Trophoblast cell (in vitro differentiated cells and primary cell): Measurements from ENCODE around the gene MAEL.
"Not testable (repeated sequence)": the region's sequence is repeated elsewhere in the genome, so short reads cannot be mapped to it uniquely, and the experiment has no call there.

Experiments
- DNase-seq, 2 donors: peaks; one replicate each; pipeline ENCODE4 v3.0.0-alpha.2; 2016
- H2AFZ ChIP-seq: 2 replicates; pipeline ENCODE4 v1.6.1; 2013; ENCODE audit warnings: low read length, moderate library complexity, mild to moderate bottlenecking; ENCODE audit not compliant: insufficient read depth, poor library complexity
- H2AK5ac ChIP-seq: 2 replicates; pipeline ENCODE4 v1.6.1; 2013; ENCODE audit warnings: mild to moderate bottlenecking, low read length
- H2BK120ac ChIP-seq: 2 replicates; pipeline ENCODE4 v1.6.1; 2013; ENCODE audit warnings: low read length, mild to moderate bottlenecking, moderate library complexity; ENCODE audit not compliant: insufficient read depth, poor library complexity
- H2BK12ac ChIP-seq: 2 replicates; pipeline ENCODE4 v1.6.1; 2013; ENCODE audit warnings: mild to moderate bottlenecking, low read length, moderate library complexity
- H2BK5ac ChIP-seq: 2 replicates; pipeline ENCODE4 v1.6.1; 2013; ENCODE audit warnings: low read length, low read depth, moderate library complexity, mild to moderate bottlenecking; ENCODE audit not compliant: poor library complexity
- H3K14ac ChIP-seq: 2 replicates; pipeline ENCODE4 v1.6.1; 2013; ENCODE audit warnings: mild to moderate bottlenecking, low read length
- H3K18ac ChIP-seq: 2 replicates; pipeline ENCODE4 v1.6.1; 2013; ENCODE audit warnings: mild to moderate bottlenecking, low read length
- H3K23ac ChIP-seq: 2 replicates; pipeline ENCODE4 v1.6.1; 2013; ENCODE audit warnings: low read length
- H3K27ac ChIP-seq: 2 replicates; pipeline ENCODE4 v1.5.1; 2013; ENCODE audit warnings: low read depth, mild to moderate bottlenecking, inconsistent platforms, low read length, moderate library complexity
- H3K27me3 ChIP-seq: 2 replicates; pipeline ENCODE4 v1.6.1; 2013; ENCODE audit warnings: inconsistent platforms, mild to moderate bottlenecking, low read length, moderate library complexity; ENCODE audit not compliant: insufficient read depth
- H3K36me3 ChIP-seq, 2 experiments: 1 replicate in 1 of 2; 2 replicates in 1 of 2; pipeline ENCODE4 v1.6.1; 2013; ENCODE audit warnings: low read length in 2 of 2, mild to moderate bottlenecking in 2 of 2, moderate library complexity in 1 of 2; ENCODE audit not compliant: insufficient read depth in 2 of 2, control insufficient read depth in 1 of 2
- H3K4ac ChIP-seq: 2 replicates; pipeline ENCODE4 v1.6.1; 2013; ENCODE audit warnings: low read depth, mild to moderate bottlenecking, low read length, moderate library complexity
- H3K4me1 ChIP-seq, 2 experiments: 1 replicate in 1 of 2; 2 replicates in 1 of 2; pipeline ENCODE4 v1.6.1; 2013; ENCODE audit warnings: low read length in 2 of 2, mild to moderate bottlenecking in 2 of 2, moderate library complexity in 1 of 2; ENCODE audit not compliant: insufficient read depth in 2 of 2, control insufficient read depth in 1 of 2
- H3K4me2 ChIP-seq: 2 replicates; pipeline ENCODE4 v1.6.1; 2013; ENCODE audit warnings: inconsistent platforms, mild to moderate bottlenecking, low read length, moderate library complexity
- H3K4me3 ChIP-seq: 2 replicates; pipeline ENCODE4 v1.5.1; 2013; ENCODE audit warnings: mild to moderate bottlenecking, low read depth, low read length, inconsistent platforms
- H3K79me1 ChIP-seq: one replicate; pipeline ENCODE4 v1.6.1; 2013; ENCODE audit warnings: low read length
- H3K79me2 ChIP-seq: 2 replicates; pipeline ENCODE4 v1.6.1; 2013; ENCODE audit warnings: low read length, mild to moderate bottlenecking; ENCODE audit not compliant: control insufficient read depth, insufficient read depth, poor library complexity
- H3K9ac ChIP-seq: 2 replicates; pipeline ENCODE4 v1.6.1; 2013; ENCODE audit warnings: mild to moderate bottlenecking, low read length
- H3K9me3 ChIP-seq: 2 replicates; pipeline ENCODE4 v1.6.1; 2013; ENCODE audit warnings: low read depth, mild to moderate bottlenecking, control low read depth, inconsistent platforms, low read length; ENCODE audit not compliant: insufficient read depth
- H4K12ac ChIP-seq: 2 replicates; pipeline ENCODE4 v1.6.1; 2013; ENCODE audit warnings: low read depth, mild to moderate bottlenecking, low read length, moderate library complexity
- H4K8ac ChIP-seq: 2 replicates; pipeline ENCODE4 v1.6.1; 2013; ENCODE audit warnings: low read depth, mild to moderate bottlenecking, low read length, moderate library complexity
- H4K91ac ChIP-seq: one replicate; pipeline ENCODE4 v1.6.1; 2013; ENCODE audit warnings: low read depth, mild to moderate bottlenecking, low read length, moderate library complexity
- WGBS: extraction: QIAGEN DNeasy Blood & Tissue Kit; methylation state at CpG from one replicate; pipeline ENCODE4 v1.1.7; 2013; ENCODE audit warnings: missing lambda C conversion rate; ENCODE audit not compliant: insufficient read length, insufficient coverage; ENCODE audit errors: extremely low coverage; 5-methylcytosine and 5-hydroxymethylcytosine counted together

MAEL gene

DNA sequence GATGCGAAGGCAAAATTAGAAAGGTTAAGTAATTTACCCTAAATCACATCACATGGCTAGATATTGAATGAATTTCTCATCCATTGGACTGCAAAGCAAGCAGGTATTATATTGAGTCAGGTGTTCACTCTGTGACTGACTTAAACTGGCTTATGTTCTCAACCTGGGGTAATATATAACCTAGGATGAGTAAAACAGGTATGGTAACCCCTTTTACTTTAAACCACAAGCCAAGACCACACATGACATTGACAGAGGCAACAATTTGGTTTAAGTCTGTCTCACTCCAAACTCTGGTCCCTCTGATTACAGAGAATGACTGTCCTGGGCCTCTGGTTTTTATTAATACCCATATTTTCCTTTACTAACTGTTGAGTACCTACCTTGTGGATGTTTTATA is 33.3 kb downstream of the MAEL start:
- Histone ChIP-seq H4K8ac (no peak overlapping the region), H2AK5ac (no peak overlapping the region), H3K23ac (no peak overlapping the region), H3K27me3 (no peaks in the 10 kb centered on the region), H2AFZ (no peak overlapping the region), H3K4me3 (no peak overlapping the region), H3K36me3 (no peaks in the 10 kb centered on the region), H3K9ac (no peak overlapping the region), H2BK12ac (no peak overlapping the region), H4K91ac (no peak overlapping the region), H2BK5ac (no peak overlapping the region), H3K79me2 (no peaks in the 10 kb centered on the region), H3K79me1 (no peaks in the 10 kb centered on the region), H3K14ac (no peak overlapping the region), H3K9me3 (no peaks in the 10 kb centered on the region), H2BK120ac (no peak overlapping the region), H4K12ac (no peak overlapping the region), H3K18ac (no peak overlapping the region), H3K4ac (no peak overlapping the region), H3K27ac (no peak overlapping the region), H3K4me2 (no peak overlapping the region), H3K4me1 (no peaks in the 10 kb centered on the region)
- WGBS, result no CpG with 5 or more reads among the region's 1 CpG
- DNase-seq, result no peak

DNA sequence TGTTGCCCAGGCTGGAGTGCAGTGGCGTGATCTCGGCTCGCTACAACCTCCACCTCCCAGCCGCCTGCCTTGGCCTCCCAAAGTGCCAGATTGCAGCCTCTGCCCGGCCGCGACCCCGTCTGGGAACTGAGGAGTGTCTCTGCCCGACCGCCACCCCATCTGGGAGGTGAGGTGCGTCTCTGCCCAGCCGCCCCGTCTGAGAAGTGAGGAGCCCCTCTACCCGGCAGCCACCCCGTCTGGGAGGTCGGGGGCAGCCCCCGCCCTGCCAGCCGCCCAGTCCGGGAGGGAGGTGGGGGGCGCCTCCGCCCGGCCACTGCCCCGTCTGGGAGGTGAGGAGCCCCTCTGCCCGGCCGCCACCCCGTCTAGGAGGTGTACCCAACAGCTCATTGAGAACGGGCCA is 40.5 kb downstream of the MAEL start:
- not testable (repeated sequence) for H3K4me1 ChIP-seq

DNA sequence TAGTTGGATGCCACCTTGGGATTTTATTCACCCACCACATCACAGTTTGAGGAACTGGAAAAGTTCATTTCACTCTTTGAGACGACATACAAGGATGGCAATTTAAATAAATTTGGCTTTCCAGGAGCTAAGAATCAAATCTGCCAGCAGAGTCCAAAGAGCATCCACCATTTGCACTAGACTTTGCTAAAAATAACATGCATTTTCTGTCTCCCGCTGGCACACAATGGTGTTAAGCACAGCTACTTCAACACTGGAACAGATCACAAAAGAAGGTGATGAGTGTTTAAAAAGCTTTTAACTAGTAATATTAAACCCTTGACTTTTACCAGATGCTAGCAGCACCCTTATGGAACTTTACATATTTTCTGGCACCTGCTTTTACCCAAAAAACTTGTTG is 44.6 kb downstream of the MAEL start:
- Histone ChIP-seq H3K79me1 (no peaks in the 10 kb centered on the region), H3K18ac (no peak overlapping the region), H4K91ac (no peak overlapping the region), H4K8ac (no peak overlapping the region), H3K4me2 (no peak overlapping the region), H2BK12ac (no peak overlapping the region), H3K4ac (no peak overlapping the region), H3K9ac (no peak overlapping the region), H2AFZ (no peak overlapping the region), H3K23ac (no peak overlapping the region), H3K27me3 (no peaks in the 10 kb centered on the region), H2BK5ac (no peak overlapping the region), H3K27ac (no peak overlapping the region), H3K79me2 (no peaks in the 10 kb centered on the region), H3K4me3 (no peak overlapping the region), H4K12ac (no peak overlapping the region), H2AK5ac (no peak overlapping the region), H3K4me1 (no peaks in the 10 kb centered on the region), H3K9me3 (peaks cover 2% of the 10 kb centered on the region), H3K14ac (no peak overlapping the region), H3K36me3 (no peaks in the 10 kb centered on the region), H2BK120ac (no peak overlapping the region)
- DNase-seq, result no peak
- WGBS, result no CpG with 5 or more reads among the region's 2 CpGs

More for the DNA sequence above, 40.5 kb downstream of the MAEL start:
- not testable (repeated sequence) for H2BK12ac ChIP-seq, DNase-seq, H2AK5ac ChIP-seq, H4K91ac ChIP-seq, H3K4me2 ChIP-seq, H3K23ac ChIP-seq, H3K27me3 ChIP-seq, H3K4ac ChIP-seq, H3K36me3 ChIP-seq, H2BK5ac ChIP-seq, H2AFZ ChIP-seq, H4K8ac ChIP-seq, H3K27ac ChIP-seq, H3K4me3 ChIP-seq, H3K9ac ChIP-seq, H3K18ac ChIP-seq, H3K14ac ChIP-seq, H2BK120ac ChIP-seq, H3K9me3 ChIP-seq, H4K12ac ChIP-seq, H3K79me1 ChIP-seq, H3K79me2 ChIP-seq
- no CpG with 5 or more reads among the region's 27 CpGs for WGBS

DNA sequence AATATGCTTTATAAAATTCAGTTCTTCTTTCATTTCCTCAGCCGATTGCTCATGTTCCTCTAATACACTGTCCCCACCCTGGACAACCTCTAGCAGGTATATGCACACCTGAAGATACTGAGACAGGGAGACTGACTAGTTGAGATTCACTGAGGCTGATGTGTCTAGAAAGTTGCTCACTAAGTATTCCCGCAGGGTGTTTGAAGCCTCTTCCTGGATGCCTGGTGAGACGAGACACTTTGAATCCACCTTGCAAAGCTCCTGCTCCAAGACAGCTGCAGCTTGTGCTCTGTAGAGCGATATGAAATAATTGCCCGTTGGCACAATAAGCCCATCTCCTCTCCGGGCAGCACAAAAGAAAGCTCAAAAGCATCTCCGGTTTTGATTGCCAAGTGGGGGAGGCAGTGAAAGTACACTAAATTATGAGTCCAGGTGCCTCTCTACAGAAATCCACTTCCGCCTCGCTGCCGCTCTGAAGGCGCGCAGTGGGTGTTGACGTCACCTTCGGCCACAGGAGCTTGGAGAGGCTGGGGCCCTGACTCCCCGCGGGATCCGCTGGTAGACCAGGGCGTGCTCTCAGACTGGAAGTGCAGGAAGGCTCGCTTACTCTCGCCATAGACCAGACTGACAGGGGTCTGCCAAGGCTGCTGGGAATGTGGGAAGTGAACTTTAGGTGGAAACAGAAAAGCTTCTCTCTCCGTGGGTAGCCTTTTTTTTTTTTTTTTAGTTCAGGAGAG is 54.8 kb downstream of the MAEL start:
- Histone ChIP-seq H4K8ac (no peak overlapping the region), H3K9ac (no peak overlapping the region), H3K23ac (no peak overlapping the region), H3K18ac (no peak overlapping the region), H2BK5ac (no peak overlapping the region), H3K79me1 (no peaks in the 10 kb centered on the region), H2AFZ (no peak overlapping the region), H3K4me1 (no peaks in the 10 kb centered on the region), H4K91ac (no peak overlapping the region), H3K9me3 (no peaks in the 10 kb centered on the region), H3K27ac (no peak overlapping the region), H2BK12ac (no peak overlapping the region), H3K4me3 (no peak overlapping the region), H2AK5ac (no peak overlapping the region), H3K14ac (no peak overlapping the region), H2BK120ac (no peak overlapping the region), H3K79me2 (no peaks in the 10 kb centered on the region), H3K27me3 (no peaks in the 10 kb centered on the region), H3K4me2 (no peak overlapping the region), H3K36me3 (no peaks in the 10 kb centered on the region), H4K12ac (no peak overlapping the region), H3K4ac (no peak overlapping the region)
- no CpG with 5 or more reads among the region's 21 CpGs for WGBS
- peak; percentile 69 to 80 for DNase-seq
